Mesodermal cell (in vitro differentiated cells): Measurements from ENCODE around the gene NUTM1.
"Not testable (repeated sequence)": the region's sequence is repeated elsewhere in the genome, so short reads cannot be mapped to it uniquely, and the experiment has no call there.

Experiments used
- H3K27ac ChIP-seq: 2 replicates; pipeline ENCODE4 v1.7.0; 2013; ENCODE audit warnings: mild to moderate bottlenecking, low read depth, low read length, moderate library complexity; ENCODE audit not compliant: severe bottlenecking
- H3K36me3 ChIP-seq: 2 replicates; pipeline ENCODE4 v1.7.1; 2013; ENCODE audit warnings: mild to moderate bottlenecking, low read length, moderate library complexity; ENCODE audit not compliant: control insufficient read depth, insufficient read depth
- H3K4me1 ChIP-seq: one replicate; pipeline ENCODE4 v1.7.1; 2013; ENCODE audit warnings: mild to moderate bottlenecking, low read length; ENCODE audit not compliant: insufficient read depth, control insufficient read depth, poor library complexity, severe bottlenecking
- H3K4me3 ChIP-seq: 2 replicates; pipeline ENCODE4 v1.7.0; 2013; ENCODE audit warnings: low read length, control low read depth, mild to moderate bottlenecking; ENCODE audit not compliant: insufficient read depth, poor library complexity, severe bottlenecking; ENCODE audit errors: extremely low read depth
- H3K9me3 ChIP-seq: 2 replicates; pipeline ENCODE4 v1.7.1; 2013; ENCODE audit warnings: mild to moderate bottlenecking, low read length, moderate library complexity; ENCODE audit not compliant: control insufficient read depth
- WGBS, 2 experiments: methylation state at CpG; one replicate each; pipeline ENCODE4 v1.1.5; 2013; ENCODE audit warnings: missing lambda C conversion rate in 2 of 2; ENCODE audit not compliant: insufficient coverage in 2 of 2; 5-methylcytosine and 5-hydroxymethylcytosine counted together

The NUTM1 gene

DNA sequence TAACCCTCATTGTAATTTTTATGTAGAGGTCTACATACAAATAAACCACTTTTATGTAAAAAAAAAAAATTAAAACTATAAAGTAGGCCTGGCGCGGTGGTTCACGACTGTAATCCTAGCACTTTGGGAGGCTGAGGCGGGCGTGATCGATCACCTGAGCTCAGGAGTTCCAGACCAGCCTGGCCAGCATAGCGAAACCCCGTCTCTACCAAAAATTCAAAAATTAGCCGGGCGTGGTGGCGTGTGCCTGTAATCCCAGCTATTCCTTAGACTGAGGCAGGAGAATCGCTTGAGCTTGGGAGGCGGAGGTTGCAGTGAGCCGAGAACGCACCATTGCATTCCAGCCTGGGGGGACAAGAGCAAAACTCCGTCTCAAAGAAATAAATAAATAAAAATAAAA, 4.8 kb upstream of the NUTM1 start:
- WGBS, 2 experiments, result 64 to 78% methylated on average over 8 to 14 of the region's 16 CpGs
- peaks cover 34% of the 10 kb centered on the region for H3K36me3 ChIP-seq
- peak overlapping the region; percentile 51 for H3K27ac ChIP-seq
- no peaks in the 10 kb centered on the region for H3K9me3 ChIP-seq
- H3K4me3 ChIP-seq, result peak overlapping the region; percentile 87
- no peaks in the 10 kb centered on the region for H3K4me1 ChIP-seq

DNA sequence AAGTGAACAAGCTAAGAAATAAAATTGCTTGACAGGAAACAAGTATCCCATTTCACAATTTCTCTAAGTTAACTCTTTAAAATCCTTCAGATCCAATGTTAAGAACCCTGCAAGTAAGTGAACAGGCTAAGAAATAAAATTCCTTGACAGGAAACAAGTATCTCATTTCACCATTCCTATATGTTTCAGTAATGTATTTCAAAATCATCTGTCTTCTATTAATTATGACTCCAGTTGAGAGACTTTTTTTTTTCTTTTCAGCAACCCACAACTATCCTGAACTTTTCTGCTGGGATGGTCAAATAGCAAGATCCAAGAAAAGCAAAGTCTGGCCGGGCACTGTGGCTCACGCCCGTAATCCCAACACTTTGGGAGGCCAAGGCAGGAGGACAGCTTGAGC, 3.2 kb upstream of the NUTM1 start:
- H3K27ac ChIP-seq, result no peak overlapping the region
- no peak overlapping the region for H3K4me3 ChIP-seq
- 89 to 100% methylated on average over 3 of the region's 3 CpGs for WGBS, 2 experiments
- H3K4me1 ChIP-seq, result no peaks in the 10 kb centered on the region
- peaks cover 34% of the 10 kb centered on the region for H3K36me3 ChIP-seq
- no peaks in the 10 kb centered on the region for H3K9me3 ChIP-seq

DNA sequence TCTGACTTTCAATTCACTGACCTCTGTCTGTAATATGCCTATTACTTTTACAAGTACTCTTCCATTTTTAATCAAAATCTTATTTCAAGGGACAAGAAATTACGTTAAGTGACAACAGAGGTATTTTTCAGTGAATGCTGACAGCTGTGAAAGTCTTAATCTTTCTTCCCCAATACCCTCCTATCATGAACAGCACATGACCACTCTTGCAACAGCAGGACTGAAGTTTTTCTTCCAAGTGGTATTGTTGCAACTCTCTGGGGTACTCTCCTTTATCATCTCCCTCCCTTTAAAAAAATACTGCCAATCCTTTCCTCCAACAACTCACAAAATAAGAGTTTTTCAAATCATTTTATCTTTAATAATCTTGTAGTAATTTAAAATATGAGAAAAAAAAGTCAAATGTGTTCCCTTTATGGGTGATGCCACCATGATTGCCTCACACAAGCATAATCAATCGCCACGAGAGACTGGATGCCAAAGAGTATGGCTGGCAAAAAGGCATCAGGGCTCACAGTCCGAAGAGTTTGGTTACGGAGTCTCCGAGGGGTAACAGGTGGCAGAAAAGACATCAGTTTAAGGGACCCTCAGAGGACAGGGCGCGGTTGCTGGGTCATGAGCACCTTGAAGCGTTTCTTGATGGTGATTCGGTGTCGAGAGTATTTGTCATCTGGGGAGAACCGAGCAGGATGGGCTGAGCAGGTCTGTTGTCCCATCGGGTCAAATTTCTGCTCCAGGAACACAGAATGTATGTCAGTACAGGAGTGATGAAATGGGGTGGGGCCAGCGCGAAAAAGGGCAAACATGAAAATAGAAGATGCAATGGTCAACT, 1.5 kb upstream of the NUTM1 start:
- Histone ChIP-seq H3K4me3 (peak overlapping the region; percentile 78), H3K27ac (no peak overlapping the region), H3K9me3 (no peaks in the 10 kb centered on the region), H3K4me1 (no peaks in the 10 kb centered on the region), H3K36me3 (peaks cover 34% of the 10 kb centered on the region)
- WGBS, 2 experiments, result 95 to 97% methylated on average over 11 to 13 of the region's 15 CpGs

DNA sequence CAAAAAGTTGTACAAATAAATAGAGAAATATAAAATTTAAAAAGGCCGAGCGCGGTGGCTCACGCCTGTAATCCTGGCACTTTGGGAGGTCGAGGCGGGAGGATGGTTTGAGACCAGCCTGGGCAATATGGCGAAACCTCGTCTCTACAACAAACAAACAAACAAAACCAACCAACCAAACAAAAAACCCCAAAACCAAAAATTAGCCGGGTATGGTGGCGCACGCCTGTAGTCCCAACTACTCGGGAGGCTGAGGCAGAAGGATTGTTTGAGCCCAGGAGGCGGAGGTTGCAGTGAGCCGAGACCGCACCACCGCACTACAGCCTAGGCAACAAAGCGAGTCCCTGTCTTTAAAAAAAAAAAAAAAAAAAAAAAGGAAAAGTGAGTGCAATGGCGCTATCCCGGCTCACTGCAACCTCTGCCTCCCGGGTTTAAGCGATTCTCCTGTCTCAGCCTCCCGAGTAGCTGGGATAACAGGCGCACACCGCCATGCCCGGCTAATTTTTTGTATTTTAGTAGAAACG, 840 bp upstream of the NUTM1 start:
- Histone ChIP-seq H3K36me3 (peaks cover 34% of the 10 kb centered on the region), H3K27ac (peak overlapping the region; percentile 80), H3K4me3 (peak overlapping the region; percentile 78)
- WGBS, 2 experiments, result 31 to 34% methylated on average over 13 to 18 of the region's 26 CpGs
- H3K4me1 ChIP-seq, H3K9me3 ChIP-seq: not testable (repeated sequence)

DNA sequence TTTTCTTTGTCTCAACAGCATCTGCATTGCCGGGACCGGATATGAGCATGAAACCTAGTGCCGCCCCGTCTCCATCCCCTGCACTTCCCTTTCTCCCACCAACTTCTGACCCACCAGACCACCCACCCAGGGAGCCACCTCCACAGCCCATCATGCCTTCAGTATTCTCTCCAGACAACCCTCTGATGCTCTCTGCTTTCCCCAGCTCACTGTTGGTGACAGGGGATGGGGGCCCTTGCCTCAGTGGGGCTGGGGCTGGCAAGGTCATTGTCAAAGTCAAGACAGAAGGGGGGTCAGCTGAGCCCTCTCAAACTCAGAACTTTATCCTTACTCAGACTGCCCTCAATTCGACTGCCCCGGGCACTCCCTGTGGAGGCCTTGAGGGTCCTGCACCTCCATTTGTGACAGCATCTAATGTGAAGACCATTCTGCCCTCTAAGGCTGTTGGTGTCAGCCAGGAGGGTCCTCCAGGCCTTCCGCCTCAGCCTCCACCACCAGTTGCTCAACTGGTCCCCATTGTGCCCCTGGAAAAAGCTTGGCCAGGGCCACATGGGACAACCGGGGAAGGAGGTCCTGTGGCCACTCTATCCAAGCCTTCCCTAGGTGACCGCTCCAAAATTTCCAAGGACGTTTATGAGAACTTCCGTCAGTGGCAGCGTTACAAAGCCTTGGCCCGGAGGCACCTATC, 5.0 kb downstream of the NUTM1 start:
- 84 to 87% methylated on average over 8 to 12 of the region's 13 CpGs for WGBS, 2 experiments
- H3K4me1 ChIP-seq, result no peaks in the 10 kb centered on the region
- H3K27ac ChIP-seq, result no peak overlapping the region
- no peak overlapping the region for H3K4me3 ChIP-seq
- H3K36me3 ChIP-seq, result no peaks in the 10 kb centered on the region
- H3K9me3 ChIP-seq, result no peaks in the 10 kb centered on the region

DNA sequence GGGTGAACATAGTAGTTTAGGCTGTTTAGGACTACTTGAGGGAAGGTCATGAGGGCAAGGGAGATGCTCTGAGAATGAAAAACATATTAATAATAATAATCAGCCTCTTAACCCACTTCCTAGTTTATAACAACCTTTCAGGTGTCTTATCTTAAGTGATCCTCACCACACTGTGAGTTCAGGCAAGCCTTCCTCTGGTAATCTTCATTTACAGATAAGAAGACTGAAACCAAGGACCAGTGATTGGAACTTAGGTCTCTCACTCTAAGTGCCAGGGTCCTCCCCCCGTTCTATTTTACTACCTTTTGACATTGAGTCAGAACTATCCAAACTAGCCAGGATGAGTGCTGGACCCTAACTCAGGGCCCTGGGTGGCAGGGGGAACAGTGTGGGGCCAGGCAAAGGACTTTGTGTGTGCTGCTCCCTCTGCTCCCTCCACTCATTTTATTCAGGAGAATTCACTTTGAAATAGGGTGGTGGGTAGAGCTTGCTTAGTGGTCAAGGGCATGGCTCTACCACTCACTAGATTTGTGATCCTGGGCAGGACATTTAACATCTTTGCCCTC, 5.7 kb downstream of the NUTM1 start:
- Histone ChIP-seq H3K36me3 (peaks cover 4% of the 10 kb centered on the region), H3K4me3 (no peak overlapping the region), H3K4me1 (no peaks in the 10 kb centered on the region), H3K27ac (no peak overlapping the region), H3K9me3 (no peaks in the 10 kb centered on the region)
- 80% methylated on average over 1 of the region's 1 CpG; no CpG with 5 or more reads in 1 of the 2 experiments for WGBS, 2 experiments

DNA sequence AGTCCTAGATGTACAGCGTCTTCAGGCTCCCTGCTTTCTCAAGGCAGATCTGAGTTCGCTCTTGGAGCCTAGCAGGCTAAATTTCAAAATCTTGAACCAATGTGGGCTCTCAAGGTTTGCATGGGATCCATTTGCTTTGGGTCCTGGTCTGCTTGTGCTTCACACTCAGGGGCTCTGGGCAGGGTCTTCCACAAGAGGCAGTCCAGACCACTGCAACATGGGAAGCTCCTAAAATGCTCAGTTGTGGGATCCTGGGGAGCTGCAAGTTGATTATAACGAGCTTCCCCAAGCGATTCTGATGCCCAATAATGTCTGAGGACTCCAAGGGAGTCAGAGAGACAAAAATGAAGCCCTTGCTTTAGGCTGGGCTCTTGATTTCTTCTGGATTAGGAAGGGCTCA, 6.7 kb downstream of the NUTM1 start:
- Histone ChIP-seq H3K9me3 (no peaks in the 10 kb centered on the region), H3K36me3 (peaks cover 10% of the 10 kb centered on the region), H3K4me3 (no peak overlapping the region), H3K4me1 (no peaks in the 10 kb centered on the region), H3K27ac (no peak overlapping the region)
- WGBS, 2 experiments, result 91 to 95% methylated on average over 4 of the region's 4 CpGs

DNA sequence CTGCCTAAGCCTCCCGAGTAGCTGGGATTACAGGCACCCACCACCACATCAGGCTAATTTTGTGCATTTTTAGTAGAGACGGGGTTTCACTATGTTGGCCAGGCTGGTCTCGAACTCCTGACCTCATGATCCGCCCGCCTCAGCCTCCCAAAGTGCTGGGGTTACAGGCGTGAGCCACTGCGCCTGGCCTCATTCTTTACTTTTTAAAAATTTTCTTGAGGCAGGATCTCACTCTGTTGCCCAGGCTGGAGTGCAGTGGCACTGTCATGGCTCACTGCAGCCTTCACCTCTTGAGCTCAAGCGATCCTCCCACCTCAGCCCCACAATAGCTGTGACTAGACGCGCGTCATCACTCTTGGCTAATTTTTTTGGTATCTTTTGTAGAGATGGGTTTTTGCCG, 9.9 kb downstream of the NUTM1 start:
- H3K4me3 ChIP-seq, H3K27ac ChIP-seq, H3K9me3 ChIP-seq, H3K4me1 ChIP-seq: not testable (repeated sequence)
- H3K36me3 ChIP-seq, result peaks cover 37% of the 10 kb centered on the region
- 92 to 94% methylated on average over 5 to 7 of the region's 12 CpGs for WGBS, 2 experiments

DNA sequence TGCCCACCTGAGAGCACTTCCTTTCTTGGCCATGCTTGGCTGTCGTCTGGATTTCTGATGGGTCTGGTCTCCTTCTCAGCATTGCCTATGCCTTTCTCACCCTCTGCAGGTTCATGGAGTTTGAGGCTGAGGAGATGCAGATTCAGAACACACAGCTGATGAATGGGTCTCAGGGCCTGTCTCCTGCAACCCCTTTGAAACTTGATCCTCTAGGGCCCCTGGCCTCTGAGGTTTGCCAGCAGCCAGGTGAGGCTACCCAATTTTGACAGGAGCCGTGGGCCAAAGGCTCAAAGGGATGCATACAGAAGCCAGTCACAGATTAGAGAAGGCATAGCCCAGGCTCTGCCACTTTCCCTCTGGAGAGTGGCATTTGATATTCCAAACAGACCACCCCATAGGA, 10.5 kb downstream of the NUTM1 start:
- peaks cover 43% of the 10 kb centered on the region for H3K36me3 ChIP-seq
- no peak overlapping the region for H3K27ac ChIP-seq
- H3K4me3 ChIP-seq, result no peak overlapping the region
- H3K4me1 ChIP-seq, result no peaks in the 10 kb centered on the region
- no peaks in the 10 kb centered on the region for H3K9me3 ChIP-seq
- 50 to 78% methylated on average over 1 of the region's 2 CpGs for WGBS, 2 experiments

DNA sequence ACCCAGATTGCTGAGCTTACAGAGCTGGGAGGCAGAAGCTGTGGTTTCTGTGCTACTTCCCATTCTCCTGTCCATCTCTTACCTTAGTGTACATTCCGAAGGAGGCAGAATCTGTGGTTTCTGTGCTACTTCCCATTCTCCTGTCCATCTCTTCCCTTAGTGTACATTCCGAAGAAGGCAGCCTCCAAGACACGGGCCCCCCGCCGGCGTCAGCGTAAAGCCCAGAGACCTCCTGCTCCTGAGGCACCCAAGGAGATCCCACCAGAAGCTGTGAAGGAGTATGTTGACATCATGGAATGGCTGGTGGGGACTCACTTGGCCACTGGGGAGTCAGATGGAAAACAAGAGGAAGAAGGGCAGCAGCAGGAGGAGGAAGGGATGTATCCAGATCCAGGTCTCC, 11.2 kb downstream of the NUTM1 start:
- Histone ChIP-seq H3K36me3 (peaks cover 49% of the 10 kb centered on the region), H3K27ac (no peak overlapping the region), H3K4me3 (no peak overlapping the region), H3K9me3 (no peaks in the 10 kb centered on the region), H3K4me1 (no peaks in the 10 kb centered on the region)
- 93% methylated on average over 3 to 6 of the region's 7 CpGs for WGBS, 2 experiments
